ENCODE measurements around the gene ZNF782. TPM values are rescaled to one million over a fixed set of nuclear protein-coding genes. Genes with fewer than 3 reads are reported as not detected.
"Not testable (repeated sequence)": the region's sequence is repeated elsewhere in the genome, so short reads cannot be mapped to it uniquely, and the experiment has no call there.

The ZNF782 gene
- 6.5 TPM for total RNA-seq (ENCODE audit: unreplicated experiment)
- long read RNA-seq = 0 reads

DNA sequence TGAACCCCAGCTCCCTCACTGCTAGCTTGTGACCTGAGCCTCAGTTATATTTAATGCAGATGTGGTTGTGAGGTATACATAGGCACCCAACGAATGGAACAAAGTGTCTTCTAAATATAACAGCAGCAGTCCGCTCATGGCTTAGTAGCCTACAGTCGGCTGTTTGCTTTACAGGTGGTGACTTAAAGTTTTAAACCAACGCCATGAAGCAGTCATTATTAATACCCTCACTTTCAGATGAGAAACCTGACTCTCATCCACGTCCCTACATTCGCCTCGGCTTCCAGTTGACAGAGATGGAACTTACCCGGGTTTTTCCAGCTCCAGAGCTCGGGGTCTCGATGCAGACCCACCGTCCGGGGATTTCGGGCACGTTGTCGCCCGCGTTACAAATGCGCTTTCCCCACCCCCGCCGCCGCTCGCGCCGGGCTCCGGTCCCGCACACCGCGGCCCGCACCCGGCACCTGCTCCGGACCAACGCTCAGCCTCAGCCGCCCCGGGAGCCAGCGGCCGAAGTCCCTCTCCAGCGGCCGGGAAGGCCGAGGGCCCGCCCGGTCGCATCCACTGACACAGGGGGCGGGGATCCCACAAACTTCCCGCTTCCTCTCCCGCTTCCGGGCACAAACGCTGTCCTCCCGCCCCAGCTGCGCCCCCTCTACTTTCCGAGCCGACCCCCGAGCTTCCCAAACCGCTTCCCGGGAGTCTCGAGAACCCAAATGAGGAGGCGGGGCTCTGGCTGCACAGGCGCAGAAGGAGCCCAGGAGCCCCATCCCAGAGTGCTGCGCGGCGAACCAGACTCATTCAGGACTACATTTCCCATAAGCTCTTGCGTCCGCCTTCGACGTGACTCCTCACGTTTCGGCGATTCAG, at the start of gene ZNF782:
Gene ZNF782, minus strand, starts transcription at position 734 of the 870 bp plus-strand sequence. CDS start 2,553 bp downstream, outside the sequence.
- H3K4me1 Mint-ChIP-seq (ENCODE audit: unreplicated experiment) = peaks cover 17% of the 10 kb centered on the region
- H3K27ac Mint-ChIP-seq (ENCODE audit: unreplicated experiment) = peak within 1 kb of the TSS; percentile 93
- peaks cover 14% of the 10 kb centered on the region for H3K36me3 Mint-ChIP-seq (ENCODE audit: low read depth, unreplicated experiment)
- H3K27me3 Mint-ChIP-seq (ENCODE audit: unreplicated experiment) = peaks cover 3% of the 10 kb centered on the region
- TF ChIP-seq, protein P1, sequence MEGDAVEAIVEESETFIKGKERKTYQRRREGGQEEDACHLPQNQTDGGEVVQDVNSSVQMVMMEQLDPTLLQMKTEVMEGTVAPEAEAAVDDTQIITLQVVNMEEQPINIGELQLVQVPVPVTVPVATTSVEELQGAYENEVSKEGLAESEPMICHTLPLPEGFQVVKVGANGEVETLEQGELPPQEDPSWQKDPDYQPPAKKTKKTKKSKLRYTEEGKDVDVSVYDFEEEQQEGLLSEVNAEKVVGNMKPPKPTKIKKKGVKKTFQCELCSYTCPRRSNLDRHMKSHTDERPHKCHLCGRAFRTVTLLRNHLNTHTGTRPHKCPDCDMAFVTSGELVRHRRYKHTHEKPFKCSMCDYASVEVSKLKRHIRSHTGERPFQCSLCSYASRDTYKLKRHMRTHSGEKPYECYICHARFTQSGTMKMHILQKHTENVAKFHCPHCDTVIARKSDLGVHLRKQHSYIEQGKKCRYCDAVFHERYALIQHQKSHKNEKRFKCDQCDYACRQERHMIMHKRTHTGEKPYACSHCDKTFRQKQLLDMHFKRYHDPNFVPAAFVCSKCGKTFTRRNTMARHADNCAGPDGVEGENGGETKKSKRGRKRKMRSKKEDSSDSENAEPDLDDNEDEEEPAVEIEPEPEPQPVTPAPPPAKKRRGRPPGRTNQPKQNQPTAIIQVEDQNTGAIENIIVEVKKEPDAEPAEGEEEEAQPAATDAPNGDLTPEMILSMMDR (IDR thresholded peaks at IDR 0.05; ENCODE audit: unreplicated experiment) = no peak
- no peaks in the 10 kb centered on the region for H3K9me3 Mint-ChIP-seq (ENCODE audit: unreplicated experiment)
- peak within 1 kb of the TSS; percentile 99 for H3K4me3 Mint-ChIP-seq (ENCODE audit: unreplicated experiment)
- peak; percentile 89 for DNase-seq (ENCODE audit: low spot score)

DNA sequence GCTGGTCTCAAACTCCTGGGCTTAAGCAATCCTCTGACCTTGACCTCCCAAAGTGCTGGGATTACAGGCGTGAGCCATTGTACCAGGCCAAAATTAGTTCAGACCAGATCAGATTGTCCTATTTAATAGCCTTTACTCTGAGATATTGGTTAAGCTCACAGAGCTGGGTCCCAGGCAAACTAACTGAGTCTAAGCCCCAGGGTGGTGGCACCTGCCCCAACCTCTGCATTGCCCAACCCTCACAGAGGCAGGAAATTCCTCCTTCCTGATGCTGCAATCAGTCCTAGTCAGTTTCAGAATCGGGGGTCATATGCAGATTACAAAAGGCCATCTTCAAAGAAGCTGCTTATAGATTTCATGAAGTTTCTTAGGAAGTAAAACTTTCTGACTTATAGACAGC, 45.7 kb upstream of the ZNF782 start:
- H3K36me3 Mint-ChIP-seq (ENCODE audit: low read depth, unreplicated experiment); H3K27ac Mint-ChIP-seq (ENCODE audit: unreplicated experiment); H3K4me3 Mint-ChIP-seq (ENCODE audit: unreplicated experiment); H3K27me3 Mint-ChIP-seq (ENCODE audit: unreplicated experiment); DNase-seq (ENCODE audit: low spot score); H3K4me1 Mint-ChIP-seq (ENCODE audit: unreplicated experiment); H3K9me3 Mint-ChIP-seq (ENCODE audit: unreplicated experiment): not testable (repeated sequence)

DNA sequence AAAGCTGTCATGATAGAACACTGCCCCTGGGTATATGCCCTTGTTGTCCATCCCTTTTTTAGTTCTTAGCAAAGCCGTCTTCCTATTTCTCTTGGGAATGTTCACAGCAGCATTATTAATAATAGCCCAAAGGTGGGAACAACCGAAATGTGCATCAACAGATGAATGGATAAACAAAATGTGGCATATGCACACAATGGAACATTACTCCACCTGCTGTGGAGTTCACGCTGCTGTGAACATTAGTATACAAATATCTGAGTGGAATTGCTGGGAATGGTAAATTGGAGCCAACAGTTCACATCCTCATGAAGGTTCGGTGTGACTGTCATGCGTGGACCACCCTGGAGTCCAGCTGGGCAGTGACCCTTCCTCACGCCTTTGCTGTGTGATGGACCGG, 37.8 kb upstream of the ZNF782 start:
- no peak overlapping the region for H3K27ac Mint-ChIP-seq (ENCODE audit: unreplicated experiment)
- TF ChIP-seq, protein P1 (IDR thresholded peaks at IDR 0.05; ENCODE audit: unreplicated experiment) = no peak
- H3K4me3 Mint-ChIP-seq (ENCODE audit: unreplicated experiment) = no peak overlapping the region
- H3K4me1 Mint-ChIP-seq (ENCODE audit: unreplicated experiment) = no peaks in the 10 kb centered on the region
- peaks cover 3% of the 10 kb centered on the region for H3K9me3 Mint-ChIP-seq (ENCODE audit: unreplicated experiment)
- peaks cover 5% of the 10 kb centered on the region for H3K27me3 Mint-ChIP-seq (ENCODE audit: unreplicated experiment)
- no peak for DNase-seq (ENCODE audit: low spot score)
- H3K36me3 Mint-ChIP-seq (ENCODE audit: low read depth, unreplicated experiment) = peaks cover 28% of the 10 kb centered on the region

DNA sequence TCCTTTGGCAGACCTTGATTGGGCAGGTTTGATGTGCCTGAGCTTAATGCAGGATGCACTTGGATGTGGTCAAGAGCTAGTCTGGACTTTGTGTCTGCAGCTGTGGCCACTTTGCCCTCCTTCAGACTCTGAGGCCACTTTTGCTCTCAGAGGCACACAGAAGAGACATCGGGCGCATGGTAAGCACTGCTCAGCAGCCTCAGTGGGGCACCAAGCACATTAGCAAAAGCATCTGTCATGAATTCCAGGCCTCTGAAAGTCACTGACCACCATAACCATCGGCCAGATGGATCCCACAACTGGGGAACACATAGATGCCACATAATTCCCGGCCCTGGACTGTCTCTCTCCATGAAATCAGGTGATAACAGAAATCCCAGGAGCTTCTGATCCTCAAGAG, 34.3 kb upstream of the ZNF782 start:
- Mint-ChIP-seq H3K4me3 (ENCODE audit: unreplicated experiment) (no peak overlapping the region), H3K27me3 (ENCODE audit: unreplicated experiment) (peaks cover 1% of the 10 kb centered on the region)

DNA sequence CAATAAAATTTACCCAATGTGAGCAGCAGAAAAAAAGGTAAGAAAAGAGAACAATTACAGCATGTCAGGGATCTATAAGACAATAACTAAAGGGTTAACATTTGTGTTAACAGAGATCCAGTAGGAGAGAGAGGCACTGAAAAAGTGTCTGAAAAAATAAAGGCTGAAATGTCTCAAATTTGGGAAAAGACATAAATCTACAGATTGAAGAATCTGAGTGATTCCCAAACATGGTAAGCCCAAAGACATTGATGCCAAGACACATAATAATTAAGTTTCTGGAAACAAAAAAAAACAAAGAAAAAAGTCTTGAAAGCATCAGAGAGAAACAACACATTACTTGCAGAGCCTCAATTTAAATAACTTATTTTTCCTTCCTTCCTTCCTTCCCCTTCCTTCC, 31.1 kb upstream of the ZNF782 start:
- Mint-ChIP-seq H3K27me3 (ENCODE audit: unreplicated experiment) (peaks cover 1% of the 10 kb centered on the region), H3K4me1 (ENCODE audit: unreplicated experiment) (peaks cover 2% of the 10 kb centered on the region), H3K4me3 (ENCODE audit: unreplicated experiment) (no peak overlapping the region), H3K36me3 (ENCODE audit: low read depth, unreplicated experiment) (peaks cover 6% of the 10 kb centered on the region), H3K27ac (ENCODE audit: unreplicated experiment) (no peak overlapping the region), H3K9me3 (ENCODE audit: unreplicated experiment) (no peaks in the 10 kb centered on the region)
- TF ChIP-seq, protein P1 (IDR thresholded peaks at IDR 0.05; ENCODE audit: unreplicated experiment) = no peak
- DNase-seq (ENCODE audit: low spot score) = no peak

More for the DNA sequence above, 34.3 kb upstream of the ZNF782 start:
- no peaks in the 10 kb centered on the region for H3K9me3 Mint-ChIP-seq (ENCODE audit: unreplicated experiment)
- peaks cover 2% of the 10 kb centered on the region for H3K4me1 Mint-ChIP-seq (ENCODE audit: unreplicated experiment)
- TF ChIP-seq, protein P1 (IDR thresholded peaks at IDR 0.05; ENCODE audit: unreplicated experiment) = no peak
- no peak for DNase-seq (ENCODE audit: low spot score)
- peaks cover 16% of the 10 kb centered on the region for H3K36me3 Mint-ChIP-seq (ENCODE audit: low read depth, unreplicated experiment)
- no peak overlapping the region for H3K27ac Mint-ChIP-seq (ENCODE audit: unreplicated experiment)
